GM11168 (cell line): Measurements from ENCODE around the gene UCHL3.

ENCODE experiments used
- in situ Hi-C: fragments of 300-500 bp; cut with MboI; formaldehyde crosslinking; loops from one replicate; pipeline ENCODE4 v1.12.0; 2022; ENCODE audit warnings: low sequenced_read_pairs; ENCODE audit not compliant: unreplicated experiment

Gene UCHL3

DNA sequence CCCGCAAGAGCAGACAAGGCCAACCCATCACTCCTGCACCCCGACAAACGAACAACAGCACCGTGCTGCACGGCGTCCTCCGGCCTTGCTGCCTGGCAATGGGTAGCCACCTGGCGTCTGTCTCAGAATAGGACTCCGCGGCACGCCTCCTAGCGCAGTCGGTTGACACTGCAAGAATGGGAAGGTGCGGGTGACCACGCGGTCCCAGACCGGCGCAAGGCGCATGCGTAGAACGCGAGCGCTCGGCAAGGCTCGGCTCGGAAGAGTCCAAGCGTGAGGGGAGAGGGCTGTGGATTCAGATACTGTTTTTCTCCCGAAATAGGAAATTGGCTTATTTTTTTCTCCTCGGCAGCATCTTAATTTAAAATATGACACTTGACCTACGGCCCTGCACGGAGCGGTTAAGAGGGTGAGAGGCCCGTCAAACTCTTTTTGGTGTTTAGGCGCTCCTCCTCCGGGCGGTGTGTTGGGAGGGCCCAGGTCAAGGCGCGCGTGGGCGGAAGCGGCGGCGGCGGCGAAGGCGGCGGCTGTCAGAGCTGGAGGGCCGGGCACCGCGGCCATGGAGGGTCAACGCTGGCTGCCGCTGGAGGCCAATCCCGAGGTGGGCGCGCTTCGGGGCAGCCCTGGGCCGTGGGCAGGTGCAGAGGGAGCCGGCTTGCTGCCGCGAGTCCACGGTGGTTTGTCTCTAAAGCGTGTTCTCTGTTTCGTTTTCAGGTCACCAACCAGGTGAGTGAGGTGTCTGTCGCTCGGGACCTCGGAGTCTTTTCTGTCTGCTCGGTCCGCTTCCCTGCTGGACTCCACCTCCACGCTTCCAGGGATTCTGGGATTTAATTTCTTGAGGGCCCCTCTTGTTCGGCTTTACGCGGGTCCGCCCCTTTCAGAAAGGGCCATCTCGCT lies at the start of gene UCHL3:
TSS of gene UCHL3 (plus strand) at position 530 of the 897 bp plus-strand sequence. CDS start at position 560, 30 bp downstream.
- in situ Hi-C loops = loop anchor here (10.0 kb wide), 1 partner anchor 175 kb away; no protein-coding TSS in a partner anchor

DNA sequence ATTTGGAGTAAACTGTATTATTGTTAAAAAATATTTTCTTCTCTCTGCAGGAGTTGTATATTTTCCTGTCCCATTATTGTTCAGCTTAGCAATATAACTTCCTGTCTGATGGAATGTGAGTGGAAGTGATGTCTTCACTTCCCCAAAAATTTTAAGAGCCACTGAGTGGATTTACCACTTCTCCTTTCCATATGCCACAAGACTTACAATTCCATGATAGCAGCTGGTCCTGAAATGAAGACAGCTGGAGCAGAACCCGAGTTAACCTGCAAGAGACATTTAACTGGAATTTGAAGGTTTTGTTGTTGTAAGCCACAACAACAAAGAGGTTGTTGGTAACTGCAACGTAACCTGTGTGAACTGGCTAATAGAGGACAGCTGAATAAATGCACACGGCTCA lies 44.3 kb upstream of the UCHL3 start:
- in situ Hi-C loops = no loop called here

DNA sequence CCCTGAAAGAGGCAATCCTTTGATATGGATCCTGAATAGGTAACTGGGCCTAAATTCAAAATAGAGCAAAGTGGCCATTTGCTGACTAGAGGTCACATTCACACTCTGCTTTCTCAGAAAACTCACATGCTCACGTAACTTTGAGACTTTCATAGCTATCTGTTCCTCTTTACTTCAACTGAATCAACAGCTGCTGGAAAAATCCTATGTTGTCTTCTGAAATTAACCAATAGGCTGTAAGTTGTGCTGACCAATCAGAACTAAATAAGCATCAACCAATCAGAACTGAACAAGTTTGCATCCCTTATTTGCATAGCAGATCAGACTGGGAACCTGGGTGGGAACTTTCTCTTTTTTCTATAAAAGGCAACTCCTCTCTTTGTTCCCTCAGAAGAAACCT lies 43.6 kb upstream of the UCHL3 start:
- in situ Hi-C loops = no loop called here

DNA sequence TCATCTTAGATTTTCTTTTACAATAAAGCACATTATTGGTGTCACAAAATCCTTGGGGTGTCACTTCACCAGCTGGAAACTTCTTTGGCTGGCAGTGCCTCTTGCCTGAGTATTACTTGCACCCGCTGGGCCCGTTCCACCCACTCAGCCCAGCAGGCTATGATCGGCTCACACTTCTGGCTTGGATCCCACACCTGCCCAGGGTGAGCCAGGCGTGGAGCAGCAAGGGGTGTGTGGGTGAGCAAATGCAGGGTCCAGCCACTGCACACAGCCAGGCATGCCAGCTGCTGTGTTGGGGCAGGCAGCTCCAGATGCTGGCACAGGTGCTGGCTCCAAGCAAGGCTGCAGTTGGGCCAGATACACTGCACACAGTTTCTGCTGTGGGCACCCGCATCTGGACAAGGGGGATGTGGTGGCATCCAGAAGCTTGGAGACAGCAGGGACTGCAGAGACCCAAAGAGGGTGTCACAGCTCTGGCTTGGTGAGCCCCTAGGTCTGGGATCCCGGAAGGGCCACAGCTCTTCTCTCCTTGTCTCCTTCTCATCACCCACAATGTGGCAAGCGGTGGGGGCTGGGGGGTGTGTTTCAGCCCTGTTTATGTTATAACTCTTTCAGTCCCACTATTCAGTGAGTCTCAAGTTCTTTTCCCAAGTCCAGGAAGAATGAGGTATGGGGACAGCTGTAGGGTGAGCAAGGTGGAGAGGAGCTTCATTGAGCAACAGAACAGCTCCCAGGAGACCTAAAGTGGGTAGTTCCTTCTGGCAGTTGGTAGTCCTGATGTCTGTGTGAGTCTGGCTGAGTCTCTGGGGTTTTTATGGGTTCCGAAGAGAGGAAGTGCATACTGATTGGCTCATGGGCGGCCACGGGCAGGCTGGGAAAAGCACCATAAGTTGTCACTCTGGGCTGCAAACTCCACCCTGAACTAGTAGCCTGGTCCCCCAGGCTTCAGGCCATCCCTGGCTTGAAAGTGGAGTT lies 42.3 kb upstream of the UCHL3 start:
- in situ Hi-C loops = no loop called here

DNA sequence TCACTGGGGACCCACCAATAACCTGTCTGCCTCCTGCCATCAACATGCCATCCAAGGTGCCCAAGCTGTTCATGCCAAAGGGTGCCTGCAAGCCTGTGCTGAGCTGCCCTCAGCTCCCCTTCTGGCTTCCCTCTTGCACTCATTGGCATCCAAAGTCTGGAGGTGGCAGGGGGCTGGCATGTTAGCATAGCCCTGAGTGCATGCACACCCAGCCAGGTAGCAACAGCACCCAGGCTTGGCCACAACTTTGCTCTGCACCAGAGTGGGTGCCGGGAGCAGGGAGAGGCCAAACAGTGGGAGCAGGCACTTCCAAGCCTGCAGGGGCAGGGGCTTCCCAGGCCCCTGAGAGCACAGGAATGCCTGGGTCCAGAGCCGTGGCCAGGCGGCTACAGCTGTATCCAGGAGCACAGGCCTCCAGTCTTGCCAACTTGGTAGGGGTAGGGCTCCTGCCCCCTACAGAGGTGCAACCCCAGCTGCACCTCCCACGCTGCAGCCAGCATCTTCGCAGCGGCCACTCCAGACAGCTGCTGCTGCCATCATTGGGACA lies 41.5 kb upstream of the UCHL3 start:
- in situ Hi-C loops = no loop called here

DNA sequence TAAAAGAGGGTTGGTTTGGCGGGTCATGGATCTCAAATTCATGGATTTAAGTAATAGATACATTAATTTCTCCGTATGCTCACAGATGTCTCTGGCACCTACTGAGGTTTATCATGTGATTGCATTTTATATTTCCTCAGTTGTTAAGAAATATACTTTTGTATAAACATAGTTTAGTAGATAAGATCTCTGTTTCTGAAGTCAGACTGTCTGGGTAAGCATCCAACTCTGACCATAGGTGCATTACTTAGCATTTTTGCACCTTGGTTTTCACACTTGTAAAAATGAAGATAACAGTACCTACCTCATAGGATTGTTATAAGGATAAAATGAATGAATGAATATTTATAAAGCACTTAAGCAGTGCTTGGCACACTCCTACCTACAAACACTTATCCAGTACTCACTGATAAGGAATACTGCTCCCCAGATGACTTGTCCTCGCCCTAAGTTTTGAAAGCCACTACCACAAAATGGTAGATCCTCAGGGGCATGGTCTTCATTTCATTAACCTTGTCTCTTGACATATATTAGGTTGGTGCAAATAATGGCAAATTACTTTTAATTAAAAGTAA lies 38.5 kb upstream of the UCHL3 start:
- in situ Hi-C loops = no loop called here

DNA sequence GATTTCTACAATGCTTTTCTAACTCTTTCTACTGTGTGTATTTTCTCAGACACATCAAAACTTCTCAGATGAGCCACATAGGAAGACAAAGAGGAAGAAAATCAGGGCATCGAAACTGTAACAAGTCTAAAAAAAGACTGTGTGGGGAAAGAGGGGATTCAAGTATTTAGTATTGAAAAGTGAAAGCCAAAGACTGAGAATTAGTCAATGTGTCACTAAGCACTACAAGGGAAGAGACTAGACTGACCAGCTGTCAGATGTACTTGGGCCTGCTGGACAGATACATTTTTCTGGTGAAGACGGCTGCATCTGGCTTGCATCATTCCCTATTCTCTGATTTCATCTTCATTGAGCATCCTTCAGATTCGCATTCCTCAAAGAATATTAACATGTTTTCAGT lies 37.3 kb upstream of the UCHL3 start:
- in situ Hi-C loops = no loop called here

DNA sequence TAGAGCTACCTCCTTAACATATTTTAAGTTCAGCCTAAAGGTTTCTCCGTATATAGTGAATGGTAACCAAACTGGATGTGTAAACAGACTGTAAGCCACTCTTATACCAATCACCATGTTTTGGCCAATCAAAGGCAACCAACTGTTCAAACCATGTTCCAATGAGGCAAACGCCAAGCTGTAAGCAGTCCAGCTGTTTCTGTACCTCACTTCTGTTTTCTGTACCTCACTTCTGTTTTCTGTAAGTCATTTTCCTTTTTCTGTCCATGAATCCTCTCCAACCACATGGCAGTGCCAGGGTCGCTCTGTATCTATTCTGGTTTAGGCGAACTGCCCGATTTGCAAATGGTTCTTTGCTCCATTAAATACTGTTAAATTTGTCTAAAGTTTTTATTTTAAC lies 36.3 kb upstream of the UCHL3 start:
- in situ Hi-C loops = no loop called here

DNA sequence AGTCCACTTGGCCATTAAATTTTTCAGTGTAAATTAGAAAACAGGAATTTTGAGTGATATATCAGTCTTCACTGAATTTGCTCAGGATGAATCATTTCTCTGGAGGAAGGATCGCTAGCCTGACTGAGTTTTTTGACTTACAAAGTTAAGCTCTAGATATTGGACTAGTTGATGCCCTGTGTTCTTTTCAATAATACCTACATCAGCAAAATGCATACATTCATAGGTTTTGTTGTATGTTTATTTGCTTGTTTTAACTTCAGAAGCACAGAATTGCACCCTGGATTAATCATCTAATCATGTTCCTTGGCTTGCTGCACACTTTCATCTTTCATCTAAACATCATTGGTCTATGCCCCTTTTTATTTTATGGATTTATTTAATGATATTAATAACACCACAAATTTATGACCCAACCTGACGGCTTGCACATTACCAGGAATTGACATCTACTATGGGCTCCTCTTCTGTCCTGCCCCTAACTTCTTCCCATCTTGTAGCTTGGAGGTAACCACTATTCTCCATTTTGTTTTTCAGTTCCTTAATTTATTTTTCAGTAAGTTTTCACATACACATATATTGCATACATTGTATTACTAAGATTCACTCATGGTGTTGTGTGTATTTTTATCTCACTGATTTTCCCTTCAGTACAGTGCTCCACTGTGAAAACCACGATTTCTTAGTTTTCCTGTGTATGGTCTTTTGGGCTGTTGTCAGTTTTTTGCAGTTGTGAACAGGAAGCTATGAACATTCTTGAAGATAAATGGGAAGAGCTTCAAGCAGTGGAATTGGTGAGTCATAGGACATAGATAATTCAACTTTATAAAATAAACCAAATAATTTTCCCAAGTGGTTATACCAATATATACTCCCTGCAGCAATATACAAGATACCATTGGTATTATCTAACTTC lies 35.3 kb upstream of the UCHL3 start:
- in situ Hi-C loops = no loop called here

DNA sequence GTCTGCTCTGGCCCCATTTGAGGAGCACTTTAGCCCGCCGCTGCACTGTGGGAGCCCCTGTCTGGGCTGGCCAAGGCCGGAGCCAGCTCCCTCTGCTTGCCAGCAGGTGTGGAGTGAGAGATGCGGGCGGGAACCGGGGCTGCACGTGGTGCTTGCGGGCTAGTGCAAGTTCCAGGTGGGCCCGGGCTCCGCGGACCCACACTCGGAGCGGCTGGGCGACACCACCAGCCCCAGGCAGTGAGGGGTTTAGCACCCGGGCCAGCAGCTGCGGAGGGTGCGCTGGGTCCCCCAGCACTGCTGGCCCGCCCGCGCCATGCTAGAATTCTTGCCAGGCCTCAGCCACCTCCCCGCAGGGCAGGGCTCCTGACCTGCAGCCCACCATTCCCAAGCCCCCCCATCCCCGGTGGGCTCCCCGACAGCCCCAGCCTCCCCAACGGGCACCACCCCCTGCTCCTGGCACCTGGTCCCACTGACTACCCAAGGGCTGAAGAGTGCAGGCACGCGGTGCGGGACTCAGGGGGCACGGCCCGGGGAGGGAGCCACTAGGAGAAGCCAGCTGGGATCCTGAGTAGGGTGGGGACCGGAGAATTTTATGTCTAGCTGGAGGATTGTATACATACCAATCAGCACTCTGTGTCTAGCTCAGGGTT lies 31.0 kb upstream of the UCHL3 start:
- in situ Hi-C loops = no loop called here

DNA sequence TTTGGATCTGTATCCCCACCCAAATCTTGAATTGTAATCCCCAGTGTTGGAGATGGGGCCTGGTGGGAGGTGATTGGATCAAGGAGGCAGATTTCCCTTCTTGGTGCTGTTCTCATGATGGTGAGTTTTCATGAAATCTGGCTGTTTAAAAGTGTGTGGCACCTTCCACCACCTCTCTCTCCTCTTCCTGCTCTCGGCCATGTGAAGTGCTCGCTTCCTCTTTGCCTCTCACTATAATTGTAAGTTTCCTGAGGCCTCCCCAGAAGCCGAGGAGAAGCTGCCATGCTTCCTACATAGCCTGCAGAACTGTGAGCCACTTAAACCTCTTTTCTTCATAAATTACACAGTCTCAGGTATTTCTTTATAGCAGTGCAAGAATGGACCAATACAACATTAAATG lies 27.6 kb upstream of the UCHL3 start:
- in situ Hi-C loops = no loop called here

DNA sequence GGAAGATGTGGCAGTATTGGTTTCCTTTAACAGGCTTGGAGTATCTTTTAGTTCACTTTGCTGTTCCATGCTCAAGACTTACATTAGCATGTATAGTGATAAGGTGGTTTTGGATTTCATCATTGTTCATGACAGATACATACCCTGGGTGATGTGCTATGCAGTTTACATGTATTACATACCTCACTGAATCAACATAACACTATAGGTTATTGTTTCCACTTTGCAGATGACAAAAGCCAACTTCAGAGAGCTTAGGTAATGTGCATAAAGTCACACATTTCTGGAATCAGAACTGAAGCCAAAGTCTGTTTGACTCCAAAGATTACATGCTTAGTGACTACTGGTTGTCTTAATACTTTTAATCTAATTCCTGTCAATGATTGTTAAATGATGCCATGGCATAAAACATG lies 19.0 kb upstream of the UCHL3 start:
- in situ Hi-C loops = no loop called here

DNA sequence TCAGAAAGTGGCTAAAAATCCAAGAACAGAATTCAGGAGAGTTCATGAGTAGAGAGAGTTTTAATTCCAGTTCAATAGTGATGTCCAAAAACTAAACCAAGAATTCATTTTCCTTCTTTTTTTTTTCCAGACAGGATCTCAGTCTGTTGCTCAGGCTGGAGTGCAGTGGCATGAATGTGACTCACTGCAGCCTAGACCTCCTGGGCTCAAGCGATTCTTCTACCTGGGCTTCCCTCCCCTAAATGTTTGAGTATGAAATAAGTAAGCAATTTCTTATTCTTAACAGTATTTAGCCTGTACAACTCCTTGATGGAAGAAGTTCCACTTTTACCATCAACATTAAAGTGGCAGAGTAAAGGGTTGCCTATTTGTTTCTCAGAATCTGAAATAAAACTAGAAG lies 15.7 kb upstream of the UCHL3 start:
- in situ Hi-C loops = no loop called here

DNA sequence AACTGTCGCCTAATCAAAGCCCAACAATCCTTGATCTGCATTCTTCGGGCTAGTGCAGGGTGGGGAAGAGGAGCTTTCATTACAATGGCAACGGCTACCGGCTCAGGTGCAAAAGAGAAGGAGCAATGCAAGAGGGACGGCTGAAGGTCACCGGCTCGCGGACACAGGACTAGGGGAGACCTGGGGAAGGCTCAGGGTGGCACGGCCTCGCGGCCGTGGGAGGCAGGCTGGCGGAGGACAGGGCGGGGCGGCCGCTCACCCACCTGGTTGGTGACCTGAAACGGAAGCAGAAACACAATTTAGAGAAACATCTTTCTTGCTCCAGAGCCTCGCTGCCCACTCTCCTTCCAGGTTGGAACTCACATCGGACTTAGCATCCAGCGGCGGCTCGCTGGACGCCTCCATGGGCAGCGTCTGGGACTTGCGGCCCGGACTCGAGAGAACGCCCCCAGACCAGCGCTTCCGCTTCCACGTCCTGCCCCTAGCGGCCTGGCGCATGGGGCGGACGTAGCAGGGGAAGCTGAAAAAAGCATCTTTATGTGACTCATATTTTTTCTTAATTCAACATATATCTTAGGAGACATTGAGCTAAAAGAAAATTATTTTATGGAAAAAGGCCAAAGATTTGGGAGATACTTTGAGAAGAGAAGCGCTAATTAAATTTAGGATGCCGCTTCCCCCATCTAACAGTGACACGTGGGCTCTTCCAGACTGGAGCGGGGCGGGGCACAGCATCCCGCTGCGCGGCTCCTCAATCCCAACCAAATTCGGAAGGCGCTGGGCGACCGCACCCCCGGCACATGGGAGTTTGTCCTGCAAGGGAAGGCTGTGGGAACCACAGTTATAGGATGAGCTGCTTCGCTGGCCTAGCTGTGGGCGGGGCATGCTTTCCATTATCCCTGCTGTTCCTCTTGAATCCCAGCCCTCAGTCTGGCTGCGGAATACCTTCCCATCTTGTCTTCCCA lies 11.9 kb upstream of the UCHL3 start, which contains the start of gene COMMD6:
TSS of gene COMMD6 (minus strand) at position 441 of the 965 bp plus-strand sequence. CDS start at position 405, 36 bp downstream.
- in situ Hi-C loops = no loop called here

DNA sequence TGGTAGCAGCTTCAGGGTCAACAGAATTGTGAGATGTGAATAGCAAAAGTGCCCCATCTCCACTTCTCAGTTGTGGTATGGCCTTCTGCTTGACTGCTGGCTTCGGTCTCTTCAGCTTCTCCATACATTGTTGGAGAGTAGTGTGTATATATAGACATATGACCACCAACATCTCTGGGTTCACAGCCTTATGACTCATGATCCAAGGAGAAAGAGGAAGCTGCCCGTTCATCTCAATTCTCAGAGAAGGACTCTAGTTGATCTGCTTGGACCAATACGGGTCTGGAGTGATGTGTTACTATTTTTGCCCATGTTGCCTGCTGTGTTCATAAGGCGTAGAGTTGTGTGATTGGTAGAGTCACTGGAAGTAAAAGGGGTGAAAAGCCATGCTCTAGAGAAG lies 8.3 kb upstream of the UCHL3 start:
- in situ Hi-C loops = loop anchor here (10.0 kb wide), 1 partner anchor 166 kb away; no protein-coding TSS in a partner anchor

DNA sequence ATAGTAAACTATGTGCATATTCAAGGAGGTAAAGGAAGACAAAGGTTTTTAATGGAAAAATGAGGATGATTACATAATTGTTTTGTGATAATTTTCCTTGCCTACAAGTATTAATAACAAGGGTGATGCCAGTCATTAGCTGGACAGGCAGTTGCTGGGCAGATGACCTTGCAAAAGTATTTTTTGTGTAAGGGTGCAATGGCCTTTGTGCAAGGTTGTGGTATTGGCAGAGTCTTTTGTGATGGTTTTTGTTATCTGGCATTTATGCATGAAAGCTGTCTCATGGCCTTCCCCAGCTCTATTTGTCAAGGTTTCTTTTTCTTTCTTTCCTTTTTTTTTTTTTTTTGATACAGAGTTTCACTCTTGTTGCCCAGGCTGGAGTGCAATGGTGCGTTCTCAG lies 7.6 kb upstream of the UCHL3 start:
- in situ Hi-C loops = loop anchor here (10.0 kb wide), 1 partner anchor 167 kb away; no protein-coding TSS in a partner anchor

DNA sequence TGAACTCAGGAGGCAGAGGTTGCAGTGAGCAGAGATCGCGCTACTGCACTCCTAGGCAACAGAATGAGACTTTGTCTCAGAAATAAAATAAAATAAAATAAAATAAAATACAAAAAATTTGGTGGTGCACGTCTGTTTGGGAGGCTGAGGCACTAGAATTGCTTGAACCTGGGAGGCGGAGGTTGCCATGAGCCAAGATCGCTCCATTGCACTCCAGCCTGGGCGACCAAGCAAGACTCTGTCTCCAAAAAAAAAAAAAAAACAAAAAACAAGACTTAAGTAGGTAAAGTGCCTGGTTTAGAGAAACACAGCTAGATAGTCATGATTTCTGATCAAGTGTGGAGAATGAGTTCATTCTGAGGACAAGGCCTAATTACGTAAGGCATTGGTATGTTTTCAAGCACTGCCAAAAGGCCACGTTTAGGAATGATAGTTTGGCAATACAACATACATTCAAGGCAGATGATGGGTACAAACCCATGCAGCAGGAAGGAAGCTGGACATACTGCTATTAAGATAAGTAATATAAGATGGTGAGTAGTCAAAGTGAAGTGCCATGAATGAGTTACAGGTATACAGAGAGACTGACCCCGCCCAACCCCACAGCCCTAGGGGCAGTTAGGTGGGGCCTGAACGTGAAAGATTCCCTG lies 4.8 kb upstream of the UCHL3 start:
- in situ Hi-C loops = loop anchor here (10.0 kb wide), 1 partner anchor 170 kb away; no protein-coding TSS in a partner anchor
